Omental fat pad (tissue), 4 donors: Measurements from ENCODE around the gene S1PR3. TPM values are rescaled to one million over a fixed set of nuclear protein-coding genes. Genes with fewer than 3 reads are reported as not detected.

ENCODE experiments used
- ATAC-seq: fragments of 150-250 bp; one replicate; pipeline ENCODE4 v1.9.1; 2016; ENCODE audit warnings: mild to moderate bottlenecking, moderate library complexity; ENCODE audit not compliant: low FRiP score
- DNase-seq: peaks from one replicate; pipeline ENCODE4 v3.0.0-alpha.2; 2019; ENCODE audit warnings: low spot score
- CTCF ChIP-seq, 3 donors: fragments of 450-650 bp; IDR thresholded peaks; one replicate each; pipeline ENCODE4 v1.5.1; 2016 to 2017; ENCODE audit warnings: antibody characterized with exemption in 3 of 3, mild to moderate bottlenecking in 3 of 3, moderate library complexity in 2 of 3
- total RNA-seq, 4 donors: library from RNA; depleted of rRNA; stranded (reverse); fragments of >200 nt; gene quantifications; one replicate each; pipeline ENCODE4 v1.1.0, GENCODE V29; 2016

Gene S1PR3
- total RNA-seq, 4 donors from 2014 or later: 19.0 to 61.7 (median 30.1) TPM

DNA sequence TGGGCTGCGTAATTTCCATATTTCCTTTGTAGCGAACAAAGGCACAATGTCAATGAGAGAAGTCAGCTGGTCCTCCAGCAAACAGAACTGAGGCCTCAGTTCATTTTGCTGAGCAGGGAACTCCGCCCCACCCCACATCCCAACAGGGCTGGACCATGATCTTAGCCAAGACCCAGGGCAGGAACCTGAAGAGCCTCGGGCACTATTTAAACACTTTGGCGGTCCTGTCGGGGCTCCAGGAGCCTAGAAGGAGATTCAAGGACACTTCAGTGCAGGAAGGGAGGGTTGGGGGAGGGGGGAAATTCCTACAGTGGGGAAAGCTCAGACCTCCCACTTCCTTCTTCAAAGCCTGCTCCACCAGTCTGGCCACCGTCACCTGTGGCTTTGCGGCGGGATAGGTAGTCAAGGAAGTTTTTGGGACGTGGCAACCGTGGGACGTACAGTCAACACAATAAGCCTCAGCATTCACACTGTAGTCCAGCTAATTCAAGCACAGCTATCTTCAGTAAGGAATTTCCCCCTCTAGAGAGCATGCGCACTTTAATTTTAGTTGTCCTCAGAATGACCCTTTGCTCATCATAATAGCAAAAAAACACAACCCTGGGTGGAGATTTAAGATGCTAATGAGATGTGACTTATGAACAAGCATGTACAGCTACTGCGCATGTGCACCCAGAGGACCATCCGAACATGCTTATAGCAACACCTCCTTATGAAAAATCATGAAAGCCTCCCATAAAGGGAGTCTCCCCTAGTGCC, 30.9 kb downstream of the S1PR3 start:
- no peak for DNase-seq
- TF ChIP-seq CTCF (IDR thresholded peaks at IDR 0.05): no peak
- peak; percentile 21 for ATAC-seq

- ATAC-seq (peak; percentile 66), DNase-seq (no peak)
- TF ChIP-seq CTCF (IDR thresholded peaks at IDR 0.05): no peak
These were observed 31.6 kb downstream of the S1PR3 start for GRCh38 chr9:89022902-89023301.

DNA sequence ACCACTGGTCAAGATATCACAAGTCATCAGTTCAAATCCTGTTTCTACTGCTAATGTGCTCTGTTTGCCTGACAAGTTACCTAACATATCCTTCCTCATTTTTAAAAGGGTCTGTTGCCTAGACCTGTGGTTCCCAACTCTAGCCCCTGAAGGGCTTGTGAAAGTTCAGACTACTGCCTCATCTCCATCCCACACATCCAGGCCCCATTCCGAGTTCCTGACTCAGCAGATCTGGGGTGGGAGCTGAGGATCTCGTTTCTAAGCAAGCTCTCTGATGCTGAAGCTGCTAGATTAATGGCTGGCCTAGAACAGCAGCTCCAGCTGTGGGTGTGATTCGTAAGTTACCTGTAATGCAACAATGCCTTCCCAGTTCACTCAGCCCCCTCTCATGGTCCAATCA, 32.5 kb downstream of the S1PR3 start:
- ATAC-seq: no peak
- no peak for DNase-seq
- no peak for TF ChIP-seq CTCF (IDR thresholded peaks at IDR 0.05)

DNA sequence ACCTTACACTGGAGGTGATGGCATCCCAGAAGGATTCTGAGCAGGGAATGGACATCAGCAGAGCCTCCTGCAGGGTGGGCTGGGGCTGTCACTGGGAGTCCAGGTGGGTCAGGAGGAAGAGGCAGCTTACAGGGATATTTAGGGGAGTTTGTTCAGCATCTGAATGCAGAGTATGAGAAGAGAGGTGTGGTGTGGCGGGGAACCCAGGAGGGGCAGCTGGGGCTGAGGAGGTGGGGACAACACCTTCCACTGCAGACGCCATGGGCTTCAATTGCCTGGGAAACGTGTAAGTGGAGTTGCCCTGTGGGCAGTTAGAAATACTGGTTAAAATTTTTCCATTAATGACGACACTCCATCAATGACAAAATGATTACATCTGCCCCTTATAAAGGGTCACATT, 33.5 kb downstream of the S1PR3 start:
- no peak for DNase-seq
- ATAC-seq: no peak
- TF ChIP-seq CTCF (IDR thresholded peaks at IDR 0.05): no peak

- ATAC-seq: no peak
- no peak for TF ChIP-seq CTCF (IDR thresholded peaks at IDR 0.05)
- no peak for DNase-seq
These were observed 34.3 kb downstream of the S1PR3 start for GRCh38 chr9:89025553-89025952.

- DNase-seq (no peak), ATAC-seq (no peak)
- TF ChIP-seq CTCF (IDR thresholded peaks at IDR 0.05): no peak
These were observed 35.6 kb downstream of the S1PR3 start for GRCh38 chr9:89026876-89027275.

DNA sequence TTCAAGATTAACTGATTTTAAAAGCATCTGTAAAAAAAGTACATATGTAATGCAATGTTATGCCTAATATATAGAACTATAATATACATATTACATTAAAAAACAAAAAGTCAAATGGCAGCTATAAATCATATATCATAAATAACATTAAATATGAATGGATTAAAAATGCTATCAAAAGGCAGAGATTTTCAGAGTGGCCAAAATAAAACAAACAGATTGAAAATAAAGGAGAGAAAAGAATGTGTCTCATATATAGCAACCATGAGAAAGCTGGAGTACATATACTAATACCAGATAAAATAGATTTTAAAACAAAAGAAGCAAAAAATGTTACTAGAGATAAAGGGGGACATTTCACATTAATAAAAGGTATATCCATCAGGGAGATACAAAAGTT, 38.5 kb downstream of the S1PR3 start:
- ATAC-seq (no peak), DNase-seq (no peak)
- no peak for TF ChIP-seq CTCF (IDR thresholded peaks at IDR 0.05)
